Activated CD8-positive, alpha-beta T cell treated with anti-CD3 and anti-CD28 coated beads, Interleukin-2, amount 10 ng/mL, durations not matched to agents 7 days and 5 days (primary cell): ENCODE data around the gene WDR43. TPM values are rescaled to one million over a fixed set of nuclear protein-coding genes. Genes with fewer than 3 reads are reported as not detected.

ENCODE experiments used
- ATAC-seq: fragments of 150-1000 bp; cut with Tn5 transposase; one replicate; pipeline ENCODE4 v1.10.0; 2021; ENCODE audit warnings: moderate library complexity
- CTCF ChIA-PET: fragments of 350-600 bp; sonication (Branson Sonifier 250); formaldehyde crosslinking; loops from one replicate; lab custom pipeline; 2021; ENCODE audit warnings: antibody characterized with exemption; lab: Charles Lee
- POLR2A ChIA-PET: fragments of 350-600 bp; sonication (Branson Sonifier 250); formaldehyde crosslinking; loops from one replicate; lab custom pipeline; 2021; ENCODE audit warnings: antibody characterized with exemption; lab: Charles Lee
- DNase-seq: peaks from one replicate; pipeline ENCODE4 v3.0.0-alpha.2; 2020
- H3K27ac Mint-ChIP-seq: one replicate; pipeline ENCODE4 v1.8.0; 2021; ENCODE audit warnings: mild to moderate bottlenecking, mixed read lengths
- H3K27me3 Mint-ChIP-seq: one replicate; pipeline ENCODE4 v1.8.0; 2021; ENCODE audit warnings: low read depth, mixed read lengths
- H3K36me3 Mint-ChIP-seq: one replicate; pipeline ENCODE4 v1.8.0; 2021; ENCODE audit warnings: low read depth, mixed read lengths
- H3K4me1 Mint-ChIP-seq: one replicate; pipeline ENCODE4 v1.8.0; 2021; ENCODE audit warnings: low read depth, mixed read lengths
- H3K4me3 Mint-ChIP-seq: one replicate; pipeline ENCODE4 v1.8.0; 2021; ENCODE audit warnings: mild to moderate bottlenecking, mixed read lengths
- H3K9me3 Mint-ChIP-seq: one replicate; pipeline ENCODE4 v1.8.0; 2022; ENCODE audit warnings: mixed read lengths; ENCODE audit not compliant: insufficient read depth
- total RNA-seq, 2 experiments: library from RNA; stranded (reverse); gene quantifications; one replicate each; pipeline ENCODE4 v1.2.3, GENCODE V29; 2021

Gene WDR43
- total RNA-seq, 2 experiments from 2014 or later, result 70.3 to 81.2 TPM

DNA sequence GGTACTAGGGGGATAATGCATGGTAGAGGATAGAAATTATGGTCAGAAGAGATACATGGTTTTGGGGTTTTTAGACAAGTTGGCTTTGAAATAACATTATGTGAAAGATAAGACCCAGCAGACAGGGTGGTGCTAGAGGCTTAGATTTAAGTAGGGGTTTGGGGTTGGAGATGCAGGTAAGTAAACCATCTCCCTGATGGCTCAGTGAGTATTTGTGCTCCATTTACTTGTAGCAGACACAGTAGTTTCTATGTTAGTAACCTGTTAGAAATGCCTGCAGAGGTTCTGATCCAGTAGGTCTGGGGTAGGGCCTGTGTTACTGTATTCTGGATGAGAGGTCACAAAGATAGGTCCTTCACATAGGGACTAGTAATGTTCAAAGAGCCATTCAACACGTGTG lies 13.7 kb downstream of the WDR43 start:
- CTCF ChIA-PET, result interaction anchor here (1.5 kb wide), 1 partner anchor 12 kb away, joined by 3 read pairs; no protein-coding TSS in a partner anchor
- Mint-ChIP-seq H3K27me3 (no peaks in the 10 kb centered on the region), H3K9me3 (no peaks in the 10 kb centered on the region), H3K4me1 (peaks cover 4% of the 10 kb centered on the region), H3K27ac (no peak overlapping the region), H3K4me3 (no peak overlapping the region), H3K36me3 (peaks cover 52% of the 10 kb centered on the region)
- DNase-seq (no peak), ATAC-seq (no peak)
- POLR2A ChIA-PET, result no interaction called here

DNA sequence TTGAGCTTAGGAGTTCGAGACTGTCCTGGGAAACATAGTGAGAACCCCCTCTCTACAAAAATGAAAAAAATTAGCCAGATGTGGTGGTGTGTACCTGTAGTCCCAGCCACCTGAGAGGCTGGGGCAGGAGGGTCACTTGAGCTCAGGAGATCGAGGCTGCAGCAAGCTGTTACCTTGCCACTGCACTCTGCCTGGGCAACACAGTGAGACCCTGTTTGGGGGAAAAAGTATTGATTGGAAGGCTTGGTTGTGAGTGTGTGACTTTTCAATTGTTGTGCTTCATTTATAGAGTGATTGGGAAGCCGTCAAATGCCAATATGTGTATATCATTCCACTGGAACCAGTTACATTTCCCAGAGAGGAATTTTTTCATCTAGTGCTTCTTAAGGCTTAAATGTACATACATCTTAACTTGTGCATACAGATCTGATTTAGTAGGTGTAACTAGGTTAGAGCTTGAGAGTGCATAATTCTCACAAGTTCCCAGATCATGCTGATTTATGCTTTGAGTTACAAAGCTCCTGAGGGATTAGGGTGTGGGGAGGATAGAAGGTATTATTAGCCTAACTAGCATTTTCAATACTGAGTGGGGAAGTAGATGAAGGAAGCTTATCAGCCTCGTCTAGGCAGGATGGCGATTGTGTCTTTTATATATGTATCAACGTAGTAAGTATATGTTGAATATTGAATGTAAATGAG lies 15.3 kb downstream of the WDR43 start:
- POLR2A ChIA-PET, result interaction anchor here (0.9 to 1.0 kb wide), 2 partner anchors 16 to 40 kb away, joined by 4 to 7 read pairs; partner anchors contain the start of genes TRMT61B and WDR43
- Mint-ChIP-seq H3K4me1 (peaks cover 6% of the 10 kb centered on the region), H3K27ac (peak overlapping the region; percentile 64), H3K36me3 (peaks cover 62% of the 10 kb centered on the region), H3K4me3 (no peak overlapping the region), H3K9me3 (no peaks in the 10 kb centered on the region), H3K27me3 (no peaks in the 10 kb centered on the region)
- CTCF ChIA-PET, result interaction anchor here (0.9 to 1.9 kb wide), 3 partner anchors 17 to 316 kb away, joined by 3 to 6 read pairs (median 4); no protein-coding TSS in a partner anchor
- ATAC-seq, result no peak
- DNase-seq, result no peak

- no peak for ATAC-seq
- peaks cover 45% of the 10 kb centered on the region for H3K36me3 Mint-ChIP-seq
- H3K27ac Mint-ChIP-seq, result peak overlapping the region; percentile 23
- peaks cover 9% of the 10 kb centered on the region for H3K4me1 Mint-ChIP-seq
- no peaks in the 10 kb centered on the region for H3K9me3 Mint-ChIP-seq
- no peak for DNase-seq
- H3K27me3 Mint-ChIP-seq, result no peaks in the 10 kb centered on the region
- ChIA-PET POLR2A (no interaction called here), CTCF (interaction anchor here (0.6 to 0.9 kb wide), 2 partner anchors 10 to 14 kb away, joined by 3 read pairs; no protein-coding TSS in a partner anchor)
- no peak overlapping the region for H3K4me3 Mint-ChIP-seq
These were observed 21.5 kb downstream of the WDR43 start for GRCh38 chr2:28915939-28916338.

GRCh38 chr2:28926847-28927246 lies 32.4 kb downstream of the WDR43 start:
- Mint-ChIP-seq H3K36me3 (peaks cover 69% of the 10 kb centered on the region), H3K27me3 (no peaks in the 10 kb centered on the region), H3K9me3 (no peaks in the 10 kb centered on the region), H3K27ac (no peak overlapping the region), H3K4me1 (peaks cover 6% of the 10 kb centered on the region), H3K4me3 (no peak overlapping the region)
- ATAC-seq (no peak), DNase-seq (no peak)
- CTCF ChIA-PET, result interaction anchor here (1.4 to 1.6 kb wide), 2 partner anchors 17 to 333 kb away, joined by 3 read pairs; no protein-coding TSS in a partner anchor
- POLR2A ChIA-PET, result no interaction called here

DNA sequence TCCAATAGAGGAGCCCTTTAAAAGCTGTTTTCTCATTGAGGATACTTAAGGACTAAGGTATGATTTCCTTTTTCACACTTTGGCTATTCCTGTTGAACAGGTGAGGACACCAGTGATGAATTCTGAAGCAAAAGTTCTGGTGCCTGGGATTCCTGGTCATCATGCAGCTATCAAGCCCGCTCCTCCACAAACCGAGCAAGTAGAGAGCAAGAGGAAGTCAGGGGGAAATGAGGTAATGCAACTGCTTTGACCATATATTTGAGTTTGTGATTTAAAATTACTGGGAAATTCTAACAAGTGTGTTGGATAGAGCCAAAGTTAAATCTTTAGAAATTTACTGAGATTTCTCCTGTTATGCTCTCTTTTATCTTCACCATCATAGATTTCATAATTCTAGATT lies 33.0 kb downstream of the WDR43 start:
- no peak for DNase-seq
- Mint-ChIP-seq H3K4me3 (no peak overlapping the region), H3K36me3 (peaks cover 72% of the 10 kb centered on the region), H3K4me1 (peaks cover 6% of the 10 kb centered on the region), H3K27me3 (no peaks in the 10 kb centered on the region), H3K27ac (no peak overlapping the region), H3K9me3 (no peaks in the 10 kb centered on the region)
- POLR2A ChIA-PET, result no interaction called here
- CTCF ChIA-PET, result interaction anchor here (1.4 to 1.6 kb wide), 2 partner anchors 18 to 333 kb away, joined by 3 read pairs; no protein-coding TSS in a partner anchor
- ATAC-seq, result no peak

GRCh38 chr2:28927878-28928277 lies 33.4 kb downstream of the WDR43 start:
- no peak overlapping the region for H3K4me3 Mint-ChIP-seq
- no peaks in the 10 kb centered on the region for H3K27me3 Mint-ChIP-seq
- H3K9me3 Mint-ChIP-seq, result no peaks in the 10 kb centered on the region
- no peak for ATAC-seq
- peaks cover 6% of the 10 kb centered on the region for H3K4me1 Mint-ChIP-seq
- ChIA-PET CTCF (interaction anchor here (1.6 kb wide), 1 partner anchor 334 kb away, joined by 3 read pairs; no protein-coding TSS in a partner anchor), POLR2A (no interaction called here)
- no peak for DNase-seq
- peaks cover 69% of the 10 kb centered on the region for H3K36me3 Mint-ChIP-seq
- no peak overlapping the region for H3K27ac Mint-ChIP-seq

DNA sequence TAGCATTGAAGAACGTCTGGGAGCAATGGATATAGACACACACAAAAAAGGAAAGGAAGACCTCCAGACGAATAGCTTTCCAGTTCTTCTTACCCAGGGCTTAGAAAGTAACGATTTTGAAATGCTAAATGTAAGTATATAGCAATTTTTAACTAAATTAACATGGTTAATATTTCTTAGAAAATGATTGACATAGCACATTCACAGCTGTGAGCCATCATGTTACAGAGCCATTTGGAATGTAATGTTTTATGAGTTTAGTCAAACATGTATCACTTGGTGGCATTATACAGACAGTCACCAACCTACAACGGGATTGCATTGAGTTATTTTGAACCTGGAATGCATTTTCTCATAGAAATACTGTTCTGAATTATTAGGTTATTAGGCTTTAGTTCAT lies 35.1 kb downstream of the WDR43 start:
- ATAC-seq (no peak), DNase-seq (no peak)
- Mint-ChIP-seq H3K36me3 (peaks cover 56% of the 10 kb centered on the region), H3K9me3 (no peaks in the 10 kb centered on the region), H3K27me3 (no peaks in the 10 kb centered on the region), H3K4me3 (no peak overlapping the region), H3K27ac (no peak overlapping the region), H3K4me1 (peaks cover 6% of the 10 kb centered on the region)
- POLR2A ChIA-PET, result no interaction called here
- CTCF ChIA-PET, result no interaction called here

- no peak for ATAC-seq
- CTCF ChIA-PET, result no interaction called here
- Mint-ChIP-seq H3K4me3 (no peak overlapping the region), H3K4me1 (peaks cover 6% of the 10 kb centered on the region), H3K9me3 (no peaks in the 10 kb centered on the region), H3K36me3 (peaks cover 52% of the 10 kb centered on the region), H3K27ac (no peak overlapping the region), H3K27me3 (no peaks in the 10 kb centered on the region)
- DNase-seq, result no peak
- POLR2A ChIA-PET, result no interaction called here
These were observed 35.7 kb downstream of the WDR43 start for GRCh38 chr2:28930205-28930604.

GRCh38 chr2:28934769-28935168 lies 40.3 kb downstream of the WDR43 start:
- H3K4me3 Mint-ChIP-seq, result no peak overlapping the region
- POLR2A ChIA-PET, result no interaction called here
- CTCF ChIA-PET, result no interaction called here
- DNase-seq (no peak), ATAC-seq (no peak)
- peaks cover 8% of the 10 kb centered on the region for H3K4me1 Mint-ChIP-seq
- no peak overlapping the region for H3K27ac Mint-ChIP-seq
- no peaks in the 10 kb centered on the region for H3K27me3 Mint-ChIP-seq
- peaks cover 45% of the 10 kb centered on the region for H3K36me3 Mint-ChIP-seq
- H3K9me3 Mint-ChIP-seq, result no peaks in the 10 kb centered on the region

- DNase-seq (no peak), ATAC-seq (no peak)
- H3K36me3 Mint-ChIP-seq, result peaks cover 66% of the 10 kb centered on the region
- peaks cover 12% of the 10 kb centered on the region for H3K4me1 Mint-ChIP-seq
- ChIA-PET POLR2A (no interaction called here), CTCF (interaction anchor here (1.2 kb wide), 1 partner anchor 9 kb away, joined by 4 read pairs; no protein-coding TSS in a partner anchor)
- H3K27ac Mint-ChIP-seq, result peak overlapping the region; percentile 64
- H3K27me3 Mint-ChIP-seq, result no peaks in the 10 kb centered on the region
- no peaks in the 10 kb centered on the region for H3K9me3 Mint-ChIP-seq
- H3K4me3 Mint-ChIP-seq, result no peak overlapping the region
These were observed 46.5 kb downstream of the WDR43 start for GRCh38 chr2:28941008-28941407.

DNA sequence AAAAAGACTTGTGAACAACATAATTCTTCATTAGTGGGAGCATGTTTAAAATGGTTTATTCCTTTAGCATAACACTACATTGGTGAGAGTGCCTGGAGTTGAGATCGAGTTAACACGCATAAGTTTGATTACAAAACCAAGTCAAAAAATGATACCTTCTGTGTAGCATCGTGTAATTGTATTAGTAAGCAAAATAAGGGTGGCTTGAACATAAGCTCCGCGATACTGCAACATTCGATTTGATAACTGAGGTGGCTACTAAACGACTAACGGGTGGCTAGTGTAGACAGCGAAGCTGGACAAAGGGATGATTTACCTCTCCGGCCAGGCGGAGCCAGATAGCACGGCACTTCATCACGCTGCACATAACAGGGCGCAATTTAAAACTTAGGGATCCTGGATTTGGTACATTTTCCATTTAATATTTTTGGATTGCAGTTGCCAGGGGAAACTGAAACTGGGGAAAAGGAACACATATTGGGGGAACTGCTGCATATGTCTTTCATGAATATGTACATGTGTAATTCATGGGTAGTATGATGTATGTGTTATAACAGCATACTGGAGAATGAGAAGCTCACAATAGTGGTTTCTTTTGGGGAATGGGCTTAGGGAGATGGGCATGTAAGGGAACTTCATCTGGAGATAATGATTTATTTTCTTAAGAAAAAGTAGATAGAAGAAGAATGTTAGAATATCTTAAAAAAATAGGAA lies 50.2 kb downstream of the WDR43 start:
- ChIA-PET CTCF (no interaction called here), POLR2A (no interaction called here)
- no peak overlapping the region for H3K27ac Mint-ChIP-seq
- H3K4me3 Mint-ChIP-seq, result no peak overlapping the region
- ATAC-seq, result no peak
- H3K36me3 Mint-ChIP-seq, result peaks cover 68% of the 10 kb centered on the region
- H3K4me1 Mint-ChIP-seq, result peaks cover 6% of the 10 kb centered on the region
- DNase-seq, result no peak
- no peaks in the 10 kb centered on the region for H3K9me3 Mint-ChIP-seq
- no peaks in the 10 kb centered on the region for H3K27me3 Mint-ChIP-seq

DNA sequence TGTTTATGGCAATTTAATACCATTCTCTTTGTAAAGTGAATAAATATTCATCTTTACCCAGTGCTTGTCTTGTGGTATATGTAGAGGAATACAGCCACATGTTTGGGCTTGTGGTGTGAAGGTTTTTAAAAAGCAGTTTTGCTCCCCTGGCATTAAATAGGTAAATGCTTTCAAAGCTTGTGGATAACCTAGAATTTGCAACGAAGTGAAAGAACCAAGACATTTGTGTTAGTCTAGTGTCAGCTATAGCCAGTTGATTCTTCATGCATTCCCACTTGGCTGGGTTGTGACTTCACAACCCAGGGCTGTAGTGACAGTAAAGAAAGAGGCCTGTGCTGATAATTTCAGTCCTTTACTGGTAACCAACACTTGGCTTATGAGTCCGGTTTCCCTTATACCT lies 53.7 kb downstream of the WDR43 start:
- Mint-ChIP-seq H3K27ac (no peak overlapping the region), H3K4me3 (no peak overlapping the region), H3K9me3 (no peaks in the 10 kb centered on the region), H3K4me1 (peaks cover 2% of the 10 kb centered on the region), H3K27me3 (no peaks in the 10 kb centered on the region), H3K36me3 (peaks cover 52% of the 10 kb centered on the region)
- DNase-seq (no peak), ATAC-seq (no peak)
- ChIA-PET POLR2A (no interaction called here), CTCF (interaction anchor here (1.1 to 1.2 kb wide), 2 partner anchors 11 to 69 kb away, joined by 3 read pairs; no protein-coding TSS in a partner anchor)
